Small intestine (tissue), 7 donors: Measurements from ENCODE around the gene VWA1. TPM values are rescaled to one million over a fixed set of nuclear protein-coding genes. Genes with fewer than 3 reads are reported as not detected.
"Not testable (repeated sequence)": the region's sequence is repeated elsewhere in the genome, so short reads cannot be mapped to it uniquely, and the experiment has no call there.

ENCODE experiments used
- DNase-seq, 2 donors: peaks; one replicate each; pipeline versions ENCODE4 v3.0.0 to v3.0.0-alpha.2; 2013
- FAIRE-seq: peaks from 2 replicates; lab custom pipeline; 2012; peaks lifted over from hg19 to GRCh38; lab: Jason Lieb, UNC
- H3K27ac ChIP-seq, 3 donors: one replicate each; pipeline ENCODE4 v1.5.1; 2013; ENCODE audit warnings: low read length in 2 of 3, mild to moderate bottlenecking in 2 of 3, control low read depth in 1 of 3, inconsistent platforms in 1 of 3, low read depth in 1 of 3, moderate library complexity in 1 of 3
- H3K27me3 ChIP-seq, 3 donors: one replicate each; pipeline ENCODE4 v1.6.1; 2013; ENCODE audit warnings: low read length in 3 of 3, inconsistent platforms in 1 of 3; ENCODE audit not compliant: control insufficient read depth in 3 of 3, insufficient read depth in 3 of 3
- H3K36me3 ChIP-seq, 3 donors: one replicate each; pipeline ENCODE4 v1.6.1; 2013; ENCODE audit warnings: low read length in 3 of 3, inconsistent platforms in 1 of 3, low read depth in 1 of 3, mild to moderate bottlenecking in 1 of 3, moderate library complexity in 1 of 3; ENCODE audit not compliant: control insufficient read depth in 3 of 3, insufficient read depth in 2 of 3
- H3K4me1 ChIP-seq, 3 donors: one replicate each; pipeline ENCODE4 v1.6.1; 2013; ENCODE audit warnings: low read length in 2 of 3, inconsistent platforms in 1 of 3, low read depth in 1 of 3, mild to moderate bottlenecking in 1 of 3, moderate library complexity in 1 of 3; ENCODE audit not compliant: control insufficient read depth in 3 of 3, insufficient read depth in 2 of 3
- H3K4me3 ChIP-seq, 3 donors: one replicate each; pipeline ENCODE4 v1.5.1; 2013; ENCODE audit warnings: low read length in 3 of 3, control low read depth in 1 of 3, inconsistent platforms in 1 of 3, low read depth in 1 of 3, mild to moderate bottlenecking in 1 of 3, moderate library complexity in 1 of 3
- H3K9me3 ChIP-seq, 2 donors: one replicate each; pipeline ENCODE4 v1.6.1; 2013; ENCODE audit warnings: low read depth in 1 of 2, low read length in 1 of 2; ENCODE audit not compliant: control insufficient read depth in 2 of 2, insufficient read depth in 1 of 2
- WGBS, 3 donors: extraction: QIAGEN DNeasy Blood & Tissue Kit; methylation state at CpG; one replicate each; pipeline ENCODE4 v1.1.7; 2013; 5-methylcytosine and 5-hydroxymethylcytosine counted together
- polyA plus RNA-seq, 4 donors: library from polyadenylated mRNA; stranded (reverse) in 3 of 4; unstranded in 1 of 4; fragments of 200-250 nt in 3 of 4; fragments of 120-200 nt in 1 of 4; gene quantifications; one replicate each; pipeline versions ENCODE4 v1.2.1 to v1.2.3, GENCODE V29; 2013
- donor health status: healthy with polysubstance abuse.
- donor health status: control.
- donor health status: control.
- donor health status: Bipolar disorder and iron deficiency.
- donor health status: healthy.

The VWA1 gene
- polyA plus RNA-seq, 4 donors, result 0.67 to 122 (median 6.9) TPM

GRCh38 chr1:1428967-1429366, 6.5 kb upstream of the VWA1 start:
- H3K9me3 ChIP-seq, FAIRE-seq, H3K4me3 ChIP-seq, DNase-seq, H3K27me3 ChIP-seq, H3K27ac ChIP-seq, H3K36me3 ChIP-seq: not testable (repeated sequence)
- peaks cover 0 to 60% (median 6%) of the 10 kb centered on the region in 3 donors for H3K4me1 ChIP-seq
- 87 to 96% (median 95%) methylated on average over 4 to 6 of the region's 6 CpGs for WGBS, 3 donors

- H3K27ac ChIP-seq, result peak overlapping the region in 2 of 3 donors; percentile 84 to 96
- FAIRE-seq, result no peak
- H3K27me3 ChIP-seq, result peaks cover 0 to 6% (median 0%) of the 10 kb centered on the region in 3 donors
- WGBS, 3 donors, result 54 to 67% (median 61%) methylated on average over 6 of the region's 6 CpGs
- peaks cover 0 to 2% of the 10 kb centered on the region in 2 donors for H3K9me3 ChIP-seq
- DNase-seq, result no peak
- peaks cover 0 to 67% (median 6%) of the 10 kb centered on the region in 3 donors for H3K4me1 ChIP-seq
- H3K36me3 ChIP-seq, result no peaks in the 10 kb centered on the region
- H3K4me3 ChIP-seq, result peak overlapping the region in 1 of 3 donors; percentile 39
These were observed 5.8 kb upstream of the VWA1 start for GRCh38 chr1:1429671-1430073.

GRCh38 chr1:1430114-1430982, 5.1 kb upstream of the VWA1 start:
- H3K4me1 ChIP-seq, result peaks cover 0 to 73% (median 6%) of the 10 kb centered on the region in 3 donors
- peaks cover 0 to 2% of the 10 kb centered on the region in 2 donors for H3K9me3 ChIP-seq
- FAIRE-seq, result no peak
- DNase-seq, result peak in 1 of 2 donors; percentile 85
- H3K36me3 ChIP-seq, result no peaks in the 10 kb centered on the region
- H3K4me3 ChIP-seq, result peak overlapping the region in 1 of 3 donors; percentile 39
- peaks cover 0 to 6% (median 0%) of the 10 kb centered on the region in 3 donors for H3K27me3 ChIP-seq
- 34 to 41% (median 40%) methylated on average over 31 to 35 of the region's 35 CpGs for WGBS, 3 donors
- peak overlapping the region in 2 of 3 donors; percentile 84 to 96 for H3K27ac ChIP-seq

GRCh38 chr1:1430992-1431844, 4.3 kb upstream of the VWA1 start:
- no peaks in the 10 kb centered on the region for H3K36me3 ChIP-seq
- H3K4me3 ChIP-seq, result peak overlapping the region in 1 of 3 donors; percentile 39
- H3K4me1 ChIP-seq, result peaks cover 0 to 72% (median 6%) of the 10 kb centered on the region in 3 donors
- peak in 1 of 2 donors; percentile 89 for DNase-seq
- H3K27ac ChIP-seq, result peak overlapping the region in 2 of 3 donors; percentile 91 to 96
- H3K9me3 ChIP-seq, result peaks cover 0 to 2% of the 10 kb centered on the region in 2 donors
- WGBS, 3 donors, result 52 to 63% (median 59%) methylated on average over 15 to 18 of the region's 18 CpGs
- FAIRE-seq, result no peak
- H3K27me3 ChIP-seq, result peaks cover 0 to 6% (median 0%) of the 10 kb centered on the region in 3 donors

GRCh38 chr1:1431845-1432273, 3.6 kb upstream of the VWA1 start:
- Histone ChIP-seq H3K27me3 (peaks cover 0 to 2% (median 0%) of the 10 kb centered on the region in 3 donors), H3K36me3 (peaks cover 0 to 3% (median 0%) of the 10 kb centered on the region in 3 donors), H3K4me3 (peak overlapping the region in 1 of 3 donors; percentile 25), H3K4me1 (peaks cover 0 to 73% (median 6%) of the 10 kb centered on the region in 3 donors), H3K27ac (peak overlapping the region in 2 of 3 donors; percentile 91 to 96), H3K9me3 (peaks cover 0 to 2% of the 10 kb centered on the region in 2 donors)
- FAIRE-seq (no peak), DNase-seq (peak in 1 of 2 donors; percentile 88)
- WGBS, 3 donors, result 41 to 43% (median 42%) methylated on average over 5 of the region's 5 CpGs

- peaks cover 0 to 2% of the 10 kb centered on the region in 2 donors for H3K9me3 ChIP-seq
- DNase-seq (no peak), FAIRE-seq (no peak)
- peak overlapping the region in 2 of 3 donors; percentile 91 to 96 for H3K27ac ChIP-seq
- WGBS, 3 donors, result 64 to 76% (median 71%) methylated on average over 28 of the region's 28 CpGs
- peaks cover 0 to 9% (median 0%) of the 10 kb centered on the region in 3 donors for H3K36me3 ChIP-seq
- no peak overlapping the region for H3K4me3 ChIP-seq
- H3K4me1 ChIP-seq, result peaks cover 0 to 78% (median 6%) of the 10 kb centered on the region in 3 donors
- no peaks in the 10 kb centered on the region for H3K27me3 ChIP-seq
These were observed 3.1 kb upstream of the VWA1 start for GRCh38 chr1:1432274-1432950.

- FAIRE-seq (no peak), DNase-seq (peak; percentile 81 to 94)
- Histone ChIP-seq H3K9me3 (peaks cover 0 to 2% of the 10 kb centered on the region in 2 donors), H3K27me3 (no peaks in the 10 kb centered on the region), H3K36me3 (peaks cover 0 to 14% (median 0%) of the 10 kb centered on the region in 3 donors), H3K4me3 (no peak overlapping the region), H3K27ac (peak overlapping the region in 2 of 3 donors; percentile 91 to 96), H3K4me1 (peaks cover 0 to 84% (median 6%) of the 10 kb centered on the region in 3 donors)
- WGBS, 3 donors, result 24 to 52% (median 36%) methylated on average over 29 to 34 of the region's 34 CpGs
These were observed 2.3 kb upstream of the VWA1 start for GRCh38 chr1:1432951-1433803.
